ENCODE measurements around the gene WDR37.
"Not testable (repeated sequence)": the region's sequence is repeated elsewhere in the genome, so short reads cannot be mapped to it uniquely, and the experiment has no call there.

Gene WDR37

GRCh38 chr10:1057106-1057657, 997 bp downstream of the WDR37 start:
- TF ChIP-seq, protein P1, sequence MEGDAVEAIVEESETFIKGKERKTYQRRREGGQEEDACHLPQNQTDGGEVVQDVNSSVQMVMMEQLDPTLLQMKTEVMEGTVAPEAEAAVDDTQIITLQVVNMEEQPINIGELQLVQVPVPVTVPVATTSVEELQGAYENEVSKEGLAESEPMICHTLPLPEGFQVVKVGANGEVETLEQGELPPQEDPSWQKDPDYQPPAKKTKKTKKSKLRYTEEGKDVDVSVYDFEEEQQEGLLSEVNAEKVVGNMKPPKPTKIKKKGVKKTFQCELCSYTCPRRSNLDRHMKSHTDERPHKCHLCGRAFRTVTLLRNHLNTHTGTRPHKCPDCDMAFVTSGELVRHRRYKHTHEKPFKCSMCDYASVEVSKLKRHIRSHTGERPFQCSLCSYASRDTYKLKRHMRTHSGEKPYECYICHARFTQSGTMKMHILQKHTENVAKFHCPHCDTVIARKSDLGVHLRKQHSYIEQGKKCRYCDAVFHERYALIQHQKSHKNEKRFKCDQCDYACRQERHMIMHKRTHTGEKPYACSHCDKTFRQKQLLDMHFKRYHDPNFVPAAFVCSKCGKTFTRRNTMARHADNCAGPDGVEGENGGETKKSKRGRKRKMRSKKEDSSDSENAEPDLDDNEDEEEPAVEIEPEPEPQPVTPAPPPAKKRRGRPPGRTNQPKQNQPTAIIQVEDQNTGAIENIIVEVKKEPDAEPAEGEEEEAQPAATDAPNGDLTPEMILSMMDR (IDR thresholded peaks at IDR 0.05; ENCODE audit: insufficient read depth, low read depth, low read length, missing control alignments) = no peak
- H3K4me3 ChIP-seq (ENCODE audit: low read length) = peak overlapping the region; percentile 85
- DNase-seq (ENCODE audit: low read depth) = peak; percentile 47

DNA sequence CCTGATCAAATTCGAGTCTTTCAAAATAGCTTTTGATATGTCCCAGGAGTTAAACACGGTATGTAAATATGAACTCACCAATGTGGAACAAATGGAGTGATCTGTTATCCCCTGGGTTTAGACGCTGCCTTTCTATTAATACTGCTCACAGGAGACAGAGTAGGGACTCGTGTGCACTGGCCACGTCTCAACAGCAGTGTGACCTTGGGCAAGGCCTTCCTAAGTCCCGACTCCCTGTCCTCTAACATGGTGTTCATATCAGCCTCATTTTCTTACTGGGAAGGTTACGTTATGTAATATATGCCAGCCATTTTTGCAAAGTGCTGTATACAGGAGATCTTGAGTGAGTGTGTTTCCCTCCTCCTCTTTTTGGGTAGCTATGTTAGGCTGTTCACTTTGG, 1.8 kb downstream of the WDR37 start:
- H3K4me3 ChIP-seq (ENCODE audit: low read length) = peak overlapping the region; percentile 85
- TF ChIP-seq, protein P1 (IDR thresholded peaks at IDR 0.05; ENCODE audit: insufficient read depth, low read depth, low read length, missing control alignments) = no peak
- DNase-seq (ENCODE audit: low read depth) = no peak

DNA sequence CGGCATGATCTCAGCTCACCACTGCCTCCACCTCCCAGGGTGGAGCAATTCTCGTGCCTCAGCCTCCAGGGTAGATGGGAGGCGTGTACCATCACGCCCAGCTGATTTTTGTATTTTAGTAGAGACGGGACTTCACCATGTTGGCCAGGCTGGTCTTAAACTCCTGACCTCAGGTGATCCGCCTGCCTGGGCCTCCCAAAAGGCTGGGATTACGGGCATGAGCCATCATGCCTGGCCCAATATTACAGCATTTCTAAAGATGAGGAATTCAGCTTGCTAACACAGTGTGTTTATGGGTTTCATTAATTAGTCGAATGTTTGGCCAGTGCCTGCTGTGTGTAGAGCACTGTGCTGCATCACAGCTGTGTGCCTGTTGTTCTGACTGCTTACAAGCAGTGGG, 3.7 kb downstream of the WDR37 start:
- TF ChIP-seq, protein P1 (IDR thresholded peaks at IDR 0.05; ENCODE audit: insufficient read depth, low read depth, low read length, missing control alignments) = no peak
- DNase-seq (ENCODE audit: low read depth) = peak; percentile 94

DNA sequence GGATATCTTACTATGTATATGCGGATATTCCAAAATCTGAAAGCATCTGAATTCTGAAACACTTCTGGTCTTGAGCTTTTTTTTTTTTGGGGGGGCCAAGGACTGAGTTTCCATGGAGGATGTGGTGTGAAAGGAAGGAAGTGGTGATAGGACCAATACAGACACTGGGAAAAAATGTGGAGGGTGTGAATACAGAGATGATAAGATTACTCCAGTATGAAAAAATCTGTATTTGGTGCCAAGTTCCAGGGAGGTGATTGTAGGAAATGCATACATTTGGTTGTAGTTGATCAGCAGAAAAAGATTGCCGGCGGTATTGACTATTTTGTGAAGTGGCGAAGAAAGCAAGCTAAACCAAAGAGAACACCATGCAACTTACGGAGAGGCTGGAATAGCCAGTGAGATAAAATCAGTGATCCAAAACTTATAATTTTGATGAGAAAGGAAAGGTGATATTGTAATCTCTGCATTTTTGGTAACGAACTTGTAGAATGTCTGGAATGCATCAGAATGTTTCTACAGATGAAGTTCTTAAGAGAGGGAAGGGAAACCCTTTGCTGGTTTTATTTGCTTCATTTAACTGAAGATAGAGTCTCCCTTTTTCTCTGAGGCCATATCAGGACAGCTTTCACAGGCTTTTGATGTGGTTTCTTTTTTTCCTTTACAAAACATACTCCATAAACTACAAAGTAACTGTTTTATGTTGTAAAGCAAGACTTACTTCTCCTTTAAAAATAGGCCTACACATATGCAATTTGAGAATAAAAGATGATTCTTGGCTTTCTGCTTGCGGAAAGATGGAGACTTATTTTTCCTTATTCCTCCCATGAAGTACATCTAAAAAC, 6.0 kb downstream of the WDR37 start:
- peak; percentile 51 for DNase-seq (ENCODE audit: low read depth)
- TF ChIP-seq, protein P1 (IDR thresholded peaks at IDR 0.05; ENCODE audit: insufficient read depth, low read depth, low read length, missing control alignments) = no peak
- no peak overlapping the region for H3K4me3 ChIP-seq (ENCODE audit: low read length)

More for the DNA sequence above, 3.7 kb downstream of the WDR37 start:
- peak overlapping the region; percentile 9 for H3K4me3 ChIP-seq (ENCODE audit: low read length)

DNA sequence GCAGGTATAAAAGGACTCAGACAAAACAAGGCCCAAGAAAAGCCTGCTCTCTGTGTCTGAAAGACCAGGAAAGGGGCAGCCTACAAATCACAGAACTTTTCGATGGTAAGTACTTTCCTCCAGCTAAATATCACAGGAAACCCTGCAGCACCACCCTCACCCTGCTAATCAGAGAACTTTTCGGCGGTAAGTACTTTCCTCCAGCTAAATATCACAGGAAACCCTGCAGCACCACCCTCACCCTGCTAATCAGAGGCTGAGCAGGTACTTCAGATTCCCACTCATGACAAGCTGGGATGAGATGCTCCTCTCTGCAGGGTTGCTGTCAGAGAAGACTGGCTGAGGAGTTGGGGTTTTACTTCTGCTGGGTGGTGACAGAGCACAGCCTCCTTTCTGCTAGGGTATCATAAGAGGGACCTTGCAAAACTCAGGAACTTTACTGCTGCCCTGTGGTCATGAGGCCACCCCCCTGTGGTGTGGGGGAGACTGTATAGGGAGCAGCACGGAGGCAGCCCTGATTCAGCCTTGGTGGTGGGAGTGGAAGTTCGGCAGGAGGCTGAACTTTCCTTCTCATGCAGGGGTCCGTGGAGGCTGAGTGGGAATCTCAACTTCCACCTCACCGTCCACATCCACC, 7.2 kb downstream of the WDR37 start:
- no peak for DNase-seq (ENCODE audit: low read depth)
- TF ChIP-seq, protein P1 (IDR thresholded peaks at IDR 0.05; ENCODE audit: insufficient read depth, low read depth, low read length, missing control alignments) = no peak
- no peak overlapping the region for H3K4me3 ChIP-seq (ENCODE audit: low read length)

DNA sequence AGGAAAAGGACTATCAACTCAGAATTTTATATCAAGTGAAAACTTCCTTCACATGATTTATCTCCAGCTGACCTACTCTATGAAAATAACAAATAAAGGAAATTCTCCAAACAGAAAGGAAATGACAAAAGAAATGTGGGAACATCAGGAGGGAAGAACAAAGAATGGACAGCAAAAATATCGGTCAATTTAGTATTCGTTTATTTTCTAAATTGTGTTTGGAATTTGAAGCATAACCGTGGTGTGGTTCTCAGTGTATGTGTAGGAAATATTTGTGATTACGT, 8.7 kb downstream of the WDR37 start:
- DNase-seq (ENCODE audit: low read depth) = no peak
- TF ChIP-seq, protein P1 (IDR thresholded peaks at IDR 0.05; ENCODE audit: insufficient read depth, low read depth, low read length, missing control alignments) = no peak
- H3K4me3 ChIP-seq (ENCODE audit: low read length) = no peak overlapping the region

DNA sequence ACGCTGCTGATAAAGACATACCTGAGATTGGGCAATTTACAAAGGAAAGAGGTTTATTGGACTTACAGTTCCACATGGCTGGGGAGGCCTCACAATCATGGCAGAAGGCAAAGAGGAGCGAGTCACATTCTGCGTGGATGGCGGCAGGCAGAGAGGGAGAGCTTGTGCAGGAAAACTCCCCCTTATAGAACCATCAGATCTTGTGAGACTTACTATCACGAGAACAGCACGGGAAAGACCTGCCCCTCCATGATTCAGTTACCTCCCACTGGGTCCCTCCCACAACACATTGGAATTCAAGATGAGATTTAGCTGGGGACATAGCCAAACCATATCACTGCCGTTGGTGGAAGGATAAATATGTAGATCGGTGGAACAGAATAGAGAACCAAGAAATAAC, 10.5 kb downstream of the WDR37 start:
- DNase-seq (ENCODE audit: low read depth); H3K4me3 ChIP-seq (ENCODE audit: low read length): not testable (repeated sequence)
